ENCODE data around the gene DIPK1A.

DIPK1A gene

GRCh38 chr1:92842082-92843045 is 118.9 kb downstream of the DIPK1A start:
- DNase-seq (ENCODE audit: low read depth in 2 of 2): no peak

GRCh38 chr1:92840600-92840999 is 120.7 kb downstream of the DIPK1A start:
- DNase-seq (ENCODE audit: low read depth in 2 of 2): no peak

GRCh38 chr1:92839442-92839841 is 121.8 kb downstream of the DIPK1A start:
- DNase-seq (ENCODE audit: low read depth in 2 of 2): no peak

- DNase-seq (ENCODE audit: low read depth in 2 of 2): no peak
These were observed 122.7 kb downstream of the DIPK1A start for GRCh38 chr1:92838519-92838918.

GRCh38 chr1:92837062-92837461 is 124.2 kb downstream of the DIPK1A start:
- no peak for DNase-seq (ENCODE audit: low read depth in 2 of 2)

GRCh38 chr1:92834617-92835016 is 126.6 kb downstream of the DIPK1A start:
- DNase-seq (ENCODE audit: low read depth in 2 of 2): no peak

GRCh38 chr1:92833840-92834239 is 127.4 kb downstream of the DIPK1A start:
- no peak for DNase-seq (ENCODE audit: low read depth in 2 of 2)

- no peak for DNase-seq (ENCODE audit: low read depth in 2 of 2)
These were observed 128.6 kb downstream of the DIPK1A start for GRCh38 chr1:92832537-92833114.

- peak; percentile 94 to 95 for DNase-seq (ENCODE audit: low read depth in 2 of 2)
These were observed 129.3 kb downstream of the DIPK1A start, which contains the start of gene RPL5 for GRCh38 chr1:92831762-92832536. TSS of gene RPL5 (plus strand) at chr1:92832040. CDS start at chr1:92832115, 75 bp downstream.

- DNase-seq (ENCODE audit: low read depth in 2 of 2): no peak
These were observed 129.9 kb downstream of the DIPK1A start for GRCh38 chr1:92831368-92831761.

GRCh38 chr1:92826792-92827191 is 134.5 kb downstream of the DIPK1A start:
- no peak for DNase-seq (ENCODE audit: low read depth in 2 of 2)

GRCh38 chr1:92822879-92823278 is 138.4 kb downstream of the DIPK1A start:
- no peak for DNase-seq (ENCODE audit: low read depth in 2 of 2)

GRCh38 chr1:92820551-92820950 is 140.7 kb downstream of the DIPK1A start:
- DNase-seq (ENCODE audit: low read depth in 2 of 2): no peak

GRCh38 chr1:92820024-92820423 is 141.2 kb downstream of the DIPK1A start:
- DNase-seq (ENCODE audit: low read depth in 2 of 2): no peak

GRCh38 chr1:92817986-92818764 is 143.1 kb downstream of the DIPK1A start:
- no peak for DNase-seq (ENCODE audit: low read depth in 2 of 2)

GRCh38 chr1:92817137-92817697 is 144.0 kb downstream of the DIPK1A start:
- DNase-seq (ENCODE audit: low read depth in 2 of 2): no peak

GRCh38 chr1:92816732-92817131 is 144.5 kb downstream of the DIPK1A start:
- DNase-seq (ENCODE audit: low read depth in 2 of 2): no peak

GRCh38 chr1:92808381-92808780 is 152.9 kb downstream of the DIPK1A start:
- DNase-seq (ENCODE audit: low read depth in 2 of 2): no peak

GRCh38 chr1:92805216-92805615 is 156.0 kb downstream of the DIPK1A start:
- no peak for DNase-seq (ENCODE audit: low read depth in 2 of 2)

GRCh38 chr1:92804721-92805201 is 156.5 kb downstream of the DIPK1A start:
- DNase-seq (ENCODE audit: low read depth in 2 of 2): no peak
